NCI-H2081 (cell line): Measurements from ENCODE around the gene CNDP1.
"Not testable (repeated sequence)": the region's sequence is repeated elsewhere in the genome, so short reads cannot be mapped to it uniquely, and the experiment has no call there.

ENCODE experiments used
- DNase-seq, 2 experiments: peaks; one replicate each; lab custom pipeline; 2025; lab: John Stamatoyannopoulos, UW

The CNDP1 gene

GRCh38 chr18:74521068-74521725, 13.1 kb upstream of the CNDP1 start:
- no peak for DNase-seq

- no peak for DNase-seq
Measured at GRCh38 chr18:74522635-74523548, 11.4 kb upstream of the CNDP1 start.

GRCh38 chr18:74524097-74524496, 10.2 kb upstream of the CNDP1 start:
- DNase-seq = peak in 1 of 2 experiments; percentile 32

- not testable (repeated sequence) for DNase-seq
Measured at GRCh38 chr18:74524915-74525314, 9.4 kb upstream of the CNDP1 start.

GRCh38 chr18:74525741-74526140, 8.6 kb upstream of the CNDP1 start:
- no peak for DNase-seq

GRCh38 chr18:74526488-74526887, 7.8 kb upstream of the CNDP1 start:
- no peak for DNase-seq

- no peak for DNase-seq
Measured at GRCh38 chr18:74528478-74528877, 5.8 kb upstream of the CNDP1 start.

GRCh38 chr18:74528913-74529312, 5.4 kb upstream of the CNDP1 start:
- DNase-seq = no peak

GRCh38 chr18:74529378-74529777, 4.9 kb upstream of the CNDP1 start:
- no peak for DNase-seq

- DNase-seq = no peak
Measured at GRCh38 chr18:74529811-74530583, 4.3 kb upstream of the CNDP1 start.

- DNase-seq = no peak
Measured at GRCh38 chr18:74530584-74530862, 3.8 kb upstream of the CNDP1 start.

- DNase-seq = no peak
Measured at GRCh38 chr18:74531043-74531442, 3.3 kb upstream of the CNDP1 start.

GRCh38 chr18:74532511-74533025, 1.7 kb upstream of the CNDP1 start:
- DNase-seq = no peak

GRCh38 chr18:74533666-74534065, 634 bp upstream of the CNDP1 start:
- no peak for DNase-seq

- no peak for DNase-seq
Measured at GRCh38 chr18:74534981-74535649, 815 bp downstream of the CNDP1 start.

GRCh38 chr18:74539289-74539688, 5.0 kb downstream of the CNDP1 start:
- DNase-seq = no peak

GRCh38 chr18:74540652-74541421, 6.5 kb downstream of the CNDP1 start:
- peak; percentile 0 to 26 for DNase-seq

- DNase-seq = no peak
Measured at GRCh38 chr18:74541703-74542555, 7.6 kb downstream of the CNDP1 start.

GRCh38 chr18:74544898-74545297, 10.6 kb downstream of the CNDP1 start:
- no peak for DNase-seq

GRCh38 chr18:74546007-74546406, 11.7 kb downstream of the CNDP1 start:
- DNase-seq = no peak
